Vagina (tissue), 2 donors: Measurements from ENCODE around the gene SUGCT.

Source experiments
- CTCF ChIP-seq, 3 experiments: fragments of 450-650 bp in 2 of 3; fragments of 200-600 bp in 1 of 3; sonication (generic) in 1 of 3; IDR thresholded peaks; one replicate each; pipeline ENCODE4 v1.5.1; 2017 to 2019; ENCODE audit warnings: antibody characterized with exemption in 3 of 3, mild to moderate bottlenecking in 2 of 3, moderate library complexity in 2 of 3
- POLR2A ChIP-seq, 2 donors: fragments of 450-650 bp; IDR thresholded peaks; one replicate each; pipeline ENCODE4 v1.6.1; 2017; ENCODE audit warnings: antibody characterized with exemption in 2 of 2, mild to moderate bottlenecking in 2 of 2, moderate library complexity in 2 of 2

GRCh38 chr7:40279991-40280390 is 145.2 kb downstream of the SUGCT start:
- TF ChIP-seq POLR2A (IDR thresholded peaks at IDR 0.05): no peak
- no peak for TF ChIP-seq CTCF (IDR thresholded peaks at IDR 0.05)
